Tibial artery (tissue), 4 donors: ENCODE results near the gene C10orf67.

Source experiments
- DNase-seq, 2 donors: peaks; one replicate each; pipeline ENCODE4 v3.0.0-alpha.2; 2019
- H3K27ac ChIP-seq, 2 donors: fragments of 200-600 bp; sonication (generic) in 1 of 2; 1 replicate in 1 of 2; 2 replicates in 1 of 2; pipeline ENCODE4 v1.5.1; 2018 to 2019; ENCODE audit warnings: mild to moderate bottlenecking in 1 of 2
- H3K27me3 ChIP-seq, 2 donors: fragments of 200-600 bp; sonication (generic) in 1 of 2; one replicate each; pipeline versions ENCODE4 v1.5.1 to v1.6.0; 2016 to 2019
- H3K36me3 ChIP-seq, 3 donors: fragments of 200-600 bp; sonication (generic) in 2 of 3; one replicate each; pipeline ENCODE4 v1.5.1; 2016 to 2019; ENCODE audit warnings: mild to moderate bottlenecking in 2 of 3
- H3K4me1 ChIP-seq, 4 donors: fragments of 200-600 bp; sonication (generic) in 2 of 4; 1 replicate in 3 of 4; 2 replicates in 1 of 4; pipeline ENCODE4 v1.5.1; 2016 to 2019
- H3K4me3 ChIP-seq, 2 donors: fragments of 200-600 bp; sonication (generic) in 1 of 2; 1 replicate in 1 of 2; 2 replicates in 1 of 2; pipeline ENCODE4 v1.5.1; 2018 to 2019; ENCODE audit warnings: mild to moderate bottlenecking in 2 of 2
- H3K9me3 ChIP-seq, 3 donors: fragments of 200-600 bp; sonication (generic) in 1 of 3; one replicate each; pipeline ENCODE4 v1.5.1; 2016 to 2019
- intact Hi-C: fragments of 100-400 bp; cut with DNase I; formaldehyde crosslinking; loops from one replicate; pipeline ENCODE4 v1.15.0; 2023; ENCODE audit warnings: low total_unique reads
- TF ChIP-seq, protein P1 (sequence below), 2 experiments: fragments of 200-600 bp in 1 of 2; fragments of 450-650 bp in 1 of 2; IDR thresholded peaks; one replicate each; pipeline ENCODE4 v1.5.1; 2017 to 2019; ENCODE audit warnings: antibody characterized with exemption in 2 of 2, mild to moderate bottlenecking in 1 of 2, moderate library complexity in 1 of 2

The C10orf67 gene

DNA sequence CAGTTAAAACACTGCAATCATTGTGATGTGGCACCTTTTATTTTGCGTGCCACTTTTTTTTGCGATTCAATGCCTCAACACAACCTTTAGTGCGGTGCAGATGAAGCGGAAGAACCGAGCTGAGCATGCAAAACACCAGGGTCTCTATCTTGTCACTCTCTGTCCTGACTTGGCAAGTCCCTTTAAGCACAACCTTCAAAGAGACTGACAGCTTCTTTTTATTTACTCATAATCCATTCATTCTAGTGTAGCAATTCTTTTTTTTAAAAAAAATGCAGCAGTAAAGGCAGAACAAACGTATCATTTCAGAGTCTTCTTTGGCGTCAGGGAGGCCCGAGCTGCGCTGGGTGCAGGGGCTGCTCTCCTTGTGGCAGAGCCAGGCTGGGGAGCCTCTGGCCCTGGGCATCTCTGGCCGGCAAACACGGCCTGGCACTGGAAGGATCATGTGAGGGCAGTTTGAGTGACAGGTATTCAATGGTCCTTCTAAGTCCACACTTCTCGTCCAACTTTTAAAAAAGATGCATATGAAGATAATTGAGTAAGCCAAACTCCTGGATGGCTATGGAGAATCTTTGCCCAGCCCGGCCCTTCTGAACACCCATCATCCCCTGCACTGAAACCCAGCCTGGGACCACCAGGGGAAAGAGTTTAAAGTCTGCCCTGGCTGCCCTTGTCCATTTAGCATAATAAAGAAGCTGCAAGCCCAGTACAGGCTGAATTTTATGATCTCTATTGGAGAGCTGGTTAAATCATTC lies 148.6 kb downstream of the C10orf67 start:
- no peak for DNase-seq
- Histone ChIP-seq H3K27me3 (peaks cover 0 to 91% of the 10 kb centered on the region in 2 donors), H3K27ac (no peak overlapping the region), H3K4me3 (no peak overlapping the region), H3K9me3 (no peaks in the 10 kb centered on the region), H3K36me3 (no peaks in the 10 kb centered on the region), H3K4me1 (peaks cover 0 to 29% (median 15%) of the 10 kb centered on the region in 4 donors)
- intact Hi-C loops = no loop called here
- TF ChIP-seq, protein P1, sequence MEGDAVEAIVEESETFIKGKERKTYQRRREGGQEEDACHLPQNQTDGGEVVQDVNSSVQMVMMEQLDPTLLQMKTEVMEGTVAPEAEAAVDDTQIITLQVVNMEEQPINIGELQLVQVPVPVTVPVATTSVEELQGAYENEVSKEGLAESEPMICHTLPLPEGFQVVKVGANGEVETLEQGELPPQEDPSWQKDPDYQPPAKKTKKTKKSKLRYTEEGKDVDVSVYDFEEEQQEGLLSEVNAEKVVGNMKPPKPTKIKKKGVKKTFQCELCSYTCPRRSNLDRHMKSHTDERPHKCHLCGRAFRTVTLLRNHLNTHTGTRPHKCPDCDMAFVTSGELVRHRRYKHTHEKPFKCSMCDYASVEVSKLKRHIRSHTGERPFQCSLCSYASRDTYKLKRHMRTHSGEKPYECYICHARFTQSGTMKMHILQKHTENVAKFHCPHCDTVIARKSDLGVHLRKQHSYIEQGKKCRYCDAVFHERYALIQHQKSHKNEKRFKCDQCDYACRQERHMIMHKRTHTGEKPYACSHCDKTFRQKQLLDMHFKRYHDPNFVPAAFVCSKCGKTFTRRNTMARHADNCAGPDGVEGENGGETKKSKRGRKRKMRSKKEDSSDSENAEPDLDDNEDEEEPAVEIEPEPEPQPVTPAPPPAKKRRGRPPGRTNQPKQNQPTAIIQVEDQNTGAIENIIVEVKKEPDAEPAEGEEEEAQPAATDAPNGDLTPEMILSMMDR (IDR thresholded peaks at IDR 0.05) = no peak

DNA sequence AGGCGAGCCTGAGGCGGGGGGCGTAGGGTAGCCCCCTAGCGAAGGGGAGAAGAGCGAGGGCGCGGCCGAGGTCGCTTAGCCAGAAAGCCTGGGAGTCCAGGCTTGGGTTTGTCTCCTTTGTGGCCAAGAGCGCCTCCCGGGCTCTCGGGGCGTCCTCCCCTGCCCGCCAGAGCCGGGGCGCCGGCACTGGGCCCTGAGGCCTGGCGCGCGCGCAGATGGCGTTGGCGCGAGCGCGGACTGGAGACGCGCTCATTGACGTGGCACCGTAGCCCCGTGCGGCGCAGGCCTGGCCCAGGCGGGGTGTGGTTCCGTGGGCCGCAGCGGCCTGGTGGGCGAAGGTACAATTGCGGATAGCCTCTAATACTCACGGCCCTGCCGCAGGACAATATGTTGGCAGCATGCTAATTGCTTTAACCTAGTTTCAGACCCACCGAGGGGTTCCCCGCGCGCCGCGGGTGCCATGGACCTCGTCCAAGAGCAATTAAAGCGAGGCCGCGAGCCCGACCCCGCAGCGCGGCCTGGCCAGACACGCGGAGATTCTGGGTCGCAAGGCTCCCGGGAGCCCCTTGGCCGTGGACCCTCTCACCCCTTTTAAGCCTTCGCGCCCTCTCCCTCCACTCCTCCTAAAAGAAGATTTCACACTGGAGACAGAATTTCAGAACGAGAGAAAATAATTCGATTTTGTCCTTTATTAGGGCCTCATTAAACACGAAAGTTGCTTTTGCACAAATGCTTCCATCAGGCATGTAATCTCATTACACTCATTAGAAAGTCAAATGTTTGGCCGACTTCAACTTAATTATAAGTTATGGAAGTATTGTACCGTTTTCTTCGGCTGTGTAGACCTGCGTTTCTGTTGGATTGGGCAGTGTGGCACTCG lies 149.4 kb downstream of the C10orf67 start:
- Histone ChIP-seq H3K4me3 (no peak overlapping the region), H3K36me3 (no peaks in the 10 kb centered on the region), H3K9me3 (no peaks in the 10 kb centered on the region), H3K27me3 (peaks cover 0 to 85% of the 10 kb centered on the region in 2 donors), H3K4me1 (peaks cover 0 to 29% (median 15%) of the 10 kb centered on the region in 4 donors), H3K27ac (no peak overlapping the region)
- TF ChIP-seq, protein P1 (IDR thresholded peaks at IDR 0.05) = no peak
- DNase-seq = no peak
- intact Hi-C loops = no loop called here

DNA sequence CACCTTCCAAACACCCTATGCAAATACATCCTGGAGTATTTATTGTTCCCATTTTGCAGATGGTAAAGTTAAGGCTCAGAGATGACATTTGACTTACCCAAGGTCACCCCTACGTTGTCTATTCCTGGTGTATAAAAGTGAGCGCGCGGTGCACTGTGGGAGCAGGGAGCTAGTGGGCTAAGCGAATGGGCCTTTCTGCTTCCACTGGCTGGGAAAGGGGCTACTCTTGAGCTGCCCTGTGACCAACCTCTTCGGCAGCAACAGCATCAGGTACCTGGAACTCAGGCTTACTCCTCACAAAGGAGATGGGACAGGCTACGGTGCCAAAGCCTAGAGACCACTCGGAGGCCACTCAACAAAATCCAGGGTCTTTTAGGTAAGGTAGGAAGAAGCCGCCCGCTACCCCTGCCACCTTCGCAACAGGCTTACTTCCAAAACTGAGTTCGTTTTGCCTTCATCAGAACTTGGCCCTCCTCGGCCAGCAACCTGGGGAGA lies 150.1 kb downstream of the C10orf67 start:
- TF ChIP-seq, protein P1 (IDR thresholded peaks at IDR 0.05) = no peak
- H3K9me3 ChIP-seq = no peaks in the 10 kb centered on the region
- H3K27ac ChIP-seq = no peak overlapping the region
- intact Hi-C loops = no loop called here
- peaks cover 0 to 80% of the 10 kb centered on the region in 2 donors for H3K27me3 ChIP-seq
- no peak for DNase-seq
- H3K4me3 ChIP-seq = no peak overlapping the region
- H3K4me1 ChIP-seq = peaks cover 0 to 29% (median 15%) of the 10 kb centered on the region in 4 donors
- no peaks in the 10 kb centered on the region for H3K36me3 ChIP-seq

DNA sequence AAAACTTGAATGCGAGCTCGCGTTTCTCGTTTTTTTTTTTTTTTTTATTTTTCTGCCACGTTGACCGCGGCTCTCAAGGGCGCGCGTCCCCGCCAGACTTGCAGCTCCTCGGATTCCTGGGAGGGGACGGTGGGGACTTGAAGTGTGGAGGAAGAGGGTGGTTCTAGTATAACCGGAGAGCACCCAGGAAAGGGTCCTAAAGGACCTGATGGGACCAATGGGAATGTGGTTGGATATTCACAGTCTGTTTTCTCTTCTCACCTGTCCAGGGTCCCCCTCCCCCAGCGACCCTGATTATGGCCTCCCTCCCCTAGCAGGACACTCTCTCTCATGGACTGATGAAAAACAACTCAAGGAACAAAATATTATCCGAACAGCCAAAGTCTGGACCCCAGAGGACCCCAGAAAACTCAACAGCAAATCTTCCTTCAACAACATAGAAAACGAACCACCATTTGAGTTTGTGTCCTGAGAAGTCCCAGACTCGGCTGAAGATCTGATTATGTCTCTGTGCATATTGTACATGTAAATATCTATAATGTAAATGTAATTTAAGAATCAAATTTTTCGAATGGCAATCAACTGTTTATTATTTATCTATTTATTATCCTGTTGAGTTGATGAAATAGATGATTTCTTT lies 151.0 kb downstream of the C10orf67 start:
- Histone ChIP-seq H3K36me3 (no peaks in the 10 kb centered on the region), H3K27ac (no peak overlapping the region), H3K4me1 (peaks cover 0 to 24% (median 15%) of the 10 kb centered on the region in 4 donors), H3K9me3 (no peaks in the 10 kb centered on the region), H3K4me3 (no peak overlapping the region), H3K27me3 (peaks cover 0 to 76% of the 10 kb centered on the region in 2 donors)
- no peak for DNase-seq
- TF ChIP-seq, protein P1 (IDR thresholded peaks at IDR 0.05) = no peak
- intact Hi-C loops = no loop called here

DNA sequence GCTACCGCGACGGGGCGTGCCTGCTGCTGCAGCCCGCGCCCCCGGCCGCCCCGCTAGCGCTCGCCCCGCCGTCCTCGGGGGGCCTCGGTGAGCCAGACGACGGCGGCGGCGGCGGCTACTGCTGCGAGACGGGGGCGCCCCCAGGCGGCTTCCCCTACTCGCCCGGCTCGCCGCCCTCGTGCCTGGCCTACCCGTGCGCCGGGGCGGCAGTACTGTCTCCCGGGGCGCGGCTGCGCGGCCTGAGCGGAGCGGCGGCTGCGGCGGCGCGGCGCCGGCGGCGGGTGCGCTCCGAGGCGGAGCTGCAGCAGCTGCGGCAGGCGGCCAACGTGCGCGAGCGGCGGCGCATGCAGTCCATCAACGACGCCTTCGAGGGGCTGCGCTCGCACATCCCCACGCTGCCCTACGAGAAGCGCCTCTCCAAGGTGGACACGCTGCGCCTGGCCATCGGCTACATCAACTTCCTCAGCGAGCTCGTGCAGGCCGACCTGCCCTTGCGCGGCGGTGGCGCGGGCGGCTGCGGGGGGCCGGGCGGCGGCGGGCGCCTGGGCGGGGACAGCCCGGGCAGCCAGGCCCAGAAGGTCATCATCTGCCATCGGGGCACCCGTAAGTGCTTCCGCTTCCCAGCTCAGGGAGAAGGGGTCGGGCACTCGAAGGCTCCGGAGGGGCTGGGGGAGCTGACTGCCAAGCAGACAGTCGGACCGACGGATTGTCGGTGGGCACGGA lies 151.7 kb downstream of the C10orf67 start:
- Histone ChIP-seq H3K4me3 (no peak overlapping the region), H3K9me3 (no peaks in the 10 kb centered on the region), H3K27me3 (peaks cover 0 to 81% of the 10 kb centered on the region in 2 donors), H3K36me3 (no peaks in the 10 kb centered on the region), H3K27ac (no peak overlapping the region), H3K4me1 (peaks cover 0 to 24% (median 15%) of the 10 kb centered on the region in 4 donors)
- DNase-seq = no peak
- TF ChIP-seq, protein P1 (IDR thresholded peaks at IDR 0.05) = no peak
- intact Hi-C loops = no loop called here
